IMR-90 (cell line): ENCODE data around the gene RYR1. TPM values are rescaled to one million over a fixed set of nuclear protein-coding genes. Genes with fewer than 3 reads are reported as not detected.

Experiments used
- ATAC-seq: fragments of 200-7000 bp; cut with Tn5 transposase; 2 replicates; pipeline ENCODE4 v1.9.1; 2020; ENCODE audit warnings: low read depth, mild to moderate bottlenecking, moderate library complexity
- BruUV-seq: library from RNA; stranded (reverse); fragments of 400-500 nt; replicated peaks from 2 replicates; lab custom pipeline; 2021; lab: Mats Ljungman, UMichigan
- CTCF ChIA-PET: fragments of 300-600 bp; formaldehyde crosslinking; extraction: SDS; loops from one replicate; lab custom pipeline; 2021; ENCODE audit warnings: antibody characterized with exemption; lab: Yijun Ruan, JAX
- POLR2A ChIA-PET: fragments of 300-600 bp; sonication (Branson Sonifier 250); formaldehyde crosslinking; loops from one replicate; lab custom pipeline; 2022; ENCODE audit warnings: antibody characterized with exemption; ENCODE audit not compliant: unreplicated experiment; lab: Charles Lee
- DNase-seq: peaks from one replicate; pipeline ENCODE4 v3.0.0; 2013
- H2AFZ ChIP-seq: replicated peaks from 2 replicates; pipeline ENCODE3; 2013; ENCODE audit warnings: low read length, mild to moderate bottlenecking; ENCODE audit not compliant: poor library complexity
- H2AK5ac ChIP-seq: 2 replicates; pipeline ENCODE4 v1.6.1; 2013; ENCODE audit warnings: low read depth, low read length, inconsistent platforms
- H2AK9ac ChIP-seq: replicated peaks from 2 replicates; pipeline ENCODE3; 2013; ENCODE audit warnings: mild to moderate bottlenecking, low read depth, low read length, moderate library complexity; ENCODE audit not compliant: poor library complexity
- H2BK120ac ChIP-seq: 2 replicates; pipeline ENCODE4 v1.6.1; 2013; ENCODE audit warnings: low read depth, low read length, inconsistent platforms
- H2BK15ac ChIP-seq: 3 replicates; pipeline ENCODE4 v1.6.1; 2013; ENCODE audit warnings: low read depth, low read length, inconsistent platforms
- H2BK20ac ChIP-seq: 2 replicates; pipeline ENCODE4 v1.6.1; 2013; ENCODE audit warnings: low read depth, mild to moderate bottlenecking, inconsistent platforms, low read length, moderate library complexity
- H2BK5ac ChIP-seq: 2 replicates; pipeline ENCODE4 v1.6.1; 2013; ENCODE audit warnings: mild to moderate bottlenecking, low read depth, low read length, inconsistent platforms; ENCODE audit not compliant: poor library complexity, severe bottlenecking
- H3K14ac ChIP-seq: replicated peaks from 2 replicates; pipeline ENCODE4 v1.6.1; 2013; ENCODE audit warnings: low read depth, low read length, inconsistent platforms
- H3K18ac ChIP-seq: 2 replicates; pipeline ENCODE4 v1.6.1; 2013; ENCODE audit warnings: low read depth, low read length, control low read depth
- H3K23ac ChIP-seq: 2 replicates; pipeline ENCODE4 v1.6.1; 2013; ENCODE audit warnings: low read depth, low read length, inconsistent platforms
- H3K27ac ChIP-seq: 2 replicates; pipeline ENCODE4 v1.5.1; 2013; ENCODE audit warnings: mild to moderate bottlenecking, control low read depth, low read length; ENCODE audit not compliant: insufficient read depth
- H3K27me3 ChIP-seq: 2 replicates; pipeline ENCODE4 v1.6.1; 2013; ENCODE audit warnings: low read length; ENCODE audit not compliant: control insufficient read depth, insufficient read depth
- H3K36me3 ChIP-seq: 2 replicates; pipeline ENCODE4 v1.6.1; 2013; ENCODE audit warnings: low read length, mixed read lengths; ENCODE audit not compliant: control insufficient read depth, insufficient read depth
- H3K4ac ChIP-seq: 2 replicates; pipeline ENCODE4 v1.6.1; 2013; ENCODE audit warnings: low read depth, low read length, inconsistent platforms
- H3K4me1 ChIP-seq: 2 replicates; pipeline ENCODE4 v1.6.1; 2013; ENCODE audit warnings: low read length, mixed read lengths; ENCODE audit not compliant: control insufficient read depth, insufficient read depth
- H3K4me2 ChIP-seq: 2 replicates; pipeline ENCODE4 v1.6.1; 2013; ENCODE audit warnings: low read depth, mild to moderate bottlenecking, control low read depth, low read length, moderate library complexity
- H3K4me3 ChIP-seq: 2 replicates; pipeline ENCODE4 v1.5.1; 2013; ENCODE audit warnings: low read depth, mild to moderate bottlenecking, control low read depth, low read length, moderate library complexity; ENCODE audit not compliant: insufficient read depth
- H3K56ac ChIP-seq: 2 replicates; pipeline ENCODE4 v1.6.1; 2013; ENCODE audit warnings: low read length, inconsistent platforms; ENCODE audit not compliant: insufficient read depth; ENCODE audit errors: extremely low read depth
- H3K79me1 ChIP-seq, 2 experiments: 2 replicates each; pipeline ENCODE4 v1.6.1; 2013; ENCODE audit warnings: low read length in 2 of 2, inconsistent platforms in 1 of 2, low read depth in 1 of 2
- H3K9ac ChIP-seq: 2 replicates; pipeline ENCODE4 v1.6.1; 2013; ENCODE audit warnings: low read depth, low read length, control low read depth
- H3K9me1 ChIP-seq: 2 replicates; pipeline ENCODE4 v1.6.1; 2013; ENCODE audit warnings: low read length, inconsistent platforms; ENCODE audit not compliant: insufficient read depth
- H3K9me3 ChIP-seq: 2 replicates; pipeline ENCODE4 v1.6.1; 2013; ENCODE audit warnings: low read length; ENCODE audit not compliant: control insufficient read depth, insufficient read depth
- H4K20me1 ChIP-seq: 2 replicates; pipeline ENCODE4 v1.6.1; 2013; ENCODE audit warnings: low read length, inconsistent platforms; ENCODE audit not compliant: insufficient read depth
- H4K5ac ChIP-seq: 2 replicates; pipeline ENCODE4 v1.6.1; 2013; ENCODE audit warnings: mild to moderate bottlenecking, low read depth, low read length, control low read depth
- H4K8ac ChIP-seq, 2 experiments: 2 replicates each; pipeline ENCODE4 v1.6.1; 2013; ENCODE audit warnings: low read depth in 2 of 2, low read length in 2 of 2, control low read depth in 1 of 2, inconsistent platforms in 1 of 2
- H4K91ac ChIP-seq: 2 replicates; pipeline ENCODE4 v1.6.1; 2013; ENCODE audit warnings: low read depth, low read length, inconsistent platforms; ENCODE audit not compliant: insufficient read depth
- BHLHE40 ChIP-seq: fragments of 150-350 bp; IDR thresholded peaks from 2 replicates; pipeline ENCODE4 v1.6.1; 2016; ENCODE audit warnings: mild to moderate bottlenecking, low read depth, low read length
- CEBPB ChIP-seq: IDR thresholded peaks from 2 replicates; pipeline ENCODE4 v1.6.1; 2012; ENCODE audit warnings: low read depth, low read length, improper control_type of control experiment
- MAFK ChIP-seq: IDR thresholded peaks from 2 replicates; pipeline ENCODE4 v1.6.1; 2012; ENCODE audit warnings: low read depth, low read length, improper control_type of control experiment
- MAZ ChIP-seq: IDR thresholded peaks from 2 replicates; pipeline ENCODE4 v1.6.1; 2012; ENCODE audit warnings: low read depth, mild to moderate bottlenecking, low read length, improper control_type of control experiment, moderate library complexity, borderline replicate concordance
- MXI1 ChIP-seq: IDR thresholded peaks from 2 replicates; pipeline ENCODE4 v1.6.1; 2012; ENCODE audit warnings: low read depth, mild to moderate bottlenecking, low read length, moderate library complexity, borderline replicate concordance
- NFE2L2 ChIP-seq: fragments of 150-350 bp; IDR thresholded peaks from 2 replicates; pipeline ENCODE4 v1.6.1; 2016; ENCODE audit warnings: low read depth, mild to moderate bottlenecking, low read length
- RAD21 ChIP-seq: IDR thresholded peaks from 2 replicates; pipeline ENCODE4 v1.6.1; 2012; ENCODE audit warnings: low read length, improper control_type of control experiment
- RCOR1 ChIP-seq: IDR thresholded peaks from 2 replicates; pipeline ENCODE4 v1.6.1; 2012; ENCODE audit warnings: mild to moderate bottlenecking, low read length, improper control_type of control experiment; ENCODE audit not compliant: insufficient replicate concordance
- RFX5 ChIP-seq: IDR thresholded peaks from 2 replicates; pipeline ENCODE4 v1.8.0; 2012; ENCODE audit warnings: low read depth, mild to moderate bottlenecking, low read length, moderate library complexity
- SMC3 ChIP-seq: fragments of 150-350 bp; IDR thresholded peaks from 2 replicates; pipeline ENCODE4 v1.6.1; 2016; ENCODE audit warnings: low read depth, mild to moderate bottlenecking, antibody characterized with exemption, low read length, moderate library complexity
- USF2 ChIP-seq: fragments of 150-350 bp; IDR thresholded peaks from 2 replicates; pipeline ENCODE4 v1.6.1; 2017; ENCODE audit warnings: mild to moderate bottlenecking, antibody characterized with exemption, low read length, low read depth
- WGBS, 2 experiments: methylation state at CpG; one replicate each; pipeline versions ENCODE4 v1.1.5 to v1.1.7; 2013; ENCODE audit warnings: missing lambda C conversion rate in 2 of 2; ENCODE audit not compliant: insufficient read length in 1 of 2; ENCODE audit errors: extremely low coverage in 2 of 2; 5-methylcytosine and 5-hydroxymethylcytosine counted together
- dilution Hi-C: fragments of 300-500 bp; cut with HindIII; formaldehyde crosslinking; loops from one replicate; pipeline ENCODE4 v1.14.3; 2018; ENCODE audit warnings: low sequenced_read_pairs; ENCODE audit not compliant: unreplicated experiment
- in situ Hi-C: fragments of 300-500 bp; cut with MboI; formaldehyde crosslinking; loops from 3 replicates; pipeline ENCODE4 v1.14.3; 2019; ENCODE audit warnings: low sequenced_read_pairs, inconsistent platforms, mixed read lengths
- intact Hi-C: fragments of 100-400 bp; cut with micrococcal nuclease; formaldehyde crosslinking; loops from 2 replicates; pipeline ENCODE4 v1.10.0; 2022
- polyA plus RNA-seq, 3 experiments: library from polyadenylated mRNA; depleted of rRNA; stranded (reverse); fragments of >200 nt; gene quantifications; 2 replicates each; pipeline ENCODE4 v1.2.3, GENCODE V29; 2012; ENCODE audit warnings: low replicate concordance in 1 of 3
- total RNA-seq: library from RNA; depleted of rRNA; stranded (reverse); fragments of >200 nt; gene quantifications from 2 replicates; pipeline ENCODE4 v1.2.3, GENCODE V29; 2012

Gene RYR1
- total and polyA plus RNA-seq, 2 of the 4 experiments (the other 2 are of a cell fraction) = not detected

GRCh38 chr19:38496603-38497487 is 63.4 kb downstream of the RYR1 start:
- H3K36me3 ChIP-seq = no peaks in the 10 kb centered on the region
- H2AK5ac ChIP-seq = no peak overlapping the region
- H3K27me3 ChIP-seq = peaks cover 2% of the 10 kb centered on the region
- H2BK20ac ChIP-seq = no peak overlapping the region
- WGBS, 2 experiments = 84% methylated on average over 20 of the region's 30 CpGs; no CpG with 5 or more reads in 1 of the 2 experiments
- no peak overlapping the region for H3K9ac ChIP-seq
- intact Hi-C loops (no loop called here), dilution Hi-C loops (no loop called here), in situ Hi-C loops (no loop called here)
- H3K79me1 ChIP-seq = no peaks in the 10 kb centered on the region
- ChIA-PET CTCF (no interaction called here), POLR2A (no interaction called here)
- H3K4me1 ChIP-seq = no peaks in the 10 kb centered on the region
- peaks cover 3% of the 10 kb centered on the region; the same call in 1 of the 2 replicates for H3K9me1 ChIP-seq
- no peak overlapping the region for H2BK120ac ChIP-seq
- no peak overlapping the region for H3K14ac ChIP-seq
- H3K56ac ChIP-seq = no peak overlapping the region
- no peak overlapping the region for H3K27ac ChIP-seq
- no peaks in the 10 kb centered on the region for H4K20me1 ChIP-seq
- ATAC-seq = no peak
- no peak for TF ChIP-seq RAD21
- no peak for TF ChIP-seq USF2
- no peak for TF ChIP-seq SMC3
- no peak for TF ChIP-seq NFE2L2
- no peak for TF ChIP-seq MXI1
- no peak for TF ChIP-seq RCOR1
- no peak for TF ChIP-seq BHLHE40
- TF ChIP-seq MAZ = no peak
- no peak for TF ChIP-seq CEBPB
- no peak for TF ChIP-seq RFX5
- TF ChIP-seq MAFK = no peak
- H2BK15ac ChIP-seq = no peak overlapping the region
- no peak overlapping the region for H3K23ac ChIP-seq
- BruUV-seq = no TSS peak
- no peak overlapping the region for H3K4ac ChIP-seq
- H3K9me3 ChIP-seq = no peaks in the 10 kb centered on the region
- H4K8ac ChIP-seq = no peak overlapping the region
- H2BK5ac ChIP-seq = no peak overlapping the region
- H2AK9ac ChIP-seq = no peak overlapping the region
- no peak for DNase-seq
- H3K18ac ChIP-seq = no peak overlapping the region
- no peak overlapping the region for H2AFZ ChIP-seq
- no peak overlapping the region for H4K91ac ChIP-seq
- no peak overlapping the region for H3K4me3 ChIP-seq
- H3K4me2 ChIP-seq = no peak overlapping the region
- H4K5ac ChIP-seq = no peak overlapping the region
